Sigmoid colon (tissue), 7 donors: ENCODE data around the gene VPS35L. TPM values are rescaled to one million over a fixed set of nuclear protein-coding genes. Genes with fewer than 3 reads are reported as not detected.
A peak's percentile ranks its signal among the peaks of the same experiment; 100 is the strongest.

Experiments used
- DNase-seq: peaks from one replicate; pipeline ENCODE4 v3.0.0-alpha.2; 2019
- H3K27ac ChIP-seq, 4 donors: fragments of 200-600 bp; sonication (generic); one replicate each; pipeline ENCODE4 v1.5.1; 2016 to 2019; ENCODE audit warnings: mild to moderate bottlenecking in 1 of 4
- H3K27me3 ChIP-seq, 3 donors: fragments of 200-600 bp; sonication (generic); one replicate each; pipeline ENCODE4 v1.5.1; 2019; ENCODE audit warnings: mild to moderate bottlenecking in 1 of 3
- H3K36me3 ChIP-seq, 4 donors: fragments of 200-600 bp; sonication (generic); one replicate each; pipeline ENCODE4 v1.5.1; 2016 to 2019
- H3K4me1 ChIP-seq, 4 donors: fragments of 200-600 bp; sonication (generic); one replicate each; pipeline ENCODE4 v1.5.1; 2017 to 2019
- H3K4me3 ChIP-seq, 4 donors: fragments of 200-600 bp; sonication (generic); one replicate each; pipeline ENCODE4 v1.5.1; 2017 to 2019; ENCODE audit warnings: mild to moderate bottlenecking in 2 of 4, moderate library complexity in 1 of 4
- H3K9me3 ChIP-seq, 4 donors: fragments of 200-600 bp in 3 of 4; sonication (generic) in 3 of 4; one replicate each; pipeline versions ENCODE4 v1.5.1 to v1.6.1; 2013 to 2019
- CTCF ChIP-seq, 4 experiments: fragments of 450-650 bp in 3 of 4; fragments of 200-600 bp in 1 of 4; IDR thresholded peaks; one replicate each; pipeline ENCODE4 v1.5.1; 2016 to 2019; ENCODE audit warnings: antibody characterized with exemption in 4 of 4, mild to moderate bottlenecking in 3 of 4, moderate library complexity in 2 of 4
- EP300 ChIP-seq, 4 donors: sonication (generic); formaldehyde crosslinking; IDR thresholded peaks; one replicate each; pipeline ENCODE4 v1.6.1; 2017; ENCODE audit warnings: antibody characterized with exemption in 4 of 4
- POLR2A ChIP-seq, 2 donors: fragments of 450-650 bp; IDR thresholded peaks; one replicate each; pipeline ENCODE4 v1.6.1; 2016; ENCODE audit warnings: antibody characterized with exemption in 2 of 2, mild to moderate bottlenecking in 2 of 2, moderate library complexity in 2 of 2
- POLR2AphosphoS5 ChIP-seq, 4 donors: sonication (generic); formaldehyde crosslinking; IDR thresholded peaks; one replicate each; pipeline ENCODE4 v1.6.1; 2017; ENCODE audit warnings: antibody characterized with exemption in 4 of 4
- WGBS, 2 donors: extraction: QIAGEN DNeasy Blood & Tissue Kit; methylation state at CpG; one replicate each; pipeline ENCODE4 v1.1.7; 2013; 5-methylcytosine and 5-hydroxymethylcytosine counted together
- intact Hi-C: fragments of 100-400 bp; cut with DNase I; formaldehyde crosslinking; loops from one replicate; pipeline ENCODE4 v1.15.1; 2023
- polyA plus RNA-seq, 3 donors: library from polyadenylated mRNA; stranded (reverse); fragments of 200-250 nt; gene quantifications; one replicate each; pipeline ENCODE4 v1.2.3, GENCODE V29; 2013
- total RNA-seq, 4 donors: library from RNA; depleted of rRNA; stranded (reverse); fragments of >200 nt; gene quantifications; one replicate each; pipeline ENCODE4 v1.1.0, GENCODE V29; 2016
- donor health status: healthy with polysubstance abuse.
- donor health status: Bipolar disorder and iron deficiency.
- donor health status: healthy.

VPS35L gene
- total and polyA plus RNA-seq, 7 donors, result 21.6 to 53.7 (median 41.8) TPM

GRCh38 chr16:19707569-19708295, 152.2 kb downstream of the VPS35L start:
- H3K36me3 ChIP-seq, result peaks cover 12 to 70% (median 22%) of the 10 kb centered on the region in 4 donors
- intact Hi-C loops, result no loop called here
- no peaks in the 10 kb centered on the region for H3K27me3 ChIP-seq
- DNase-seq, result peak; percentile 53
- H3K27ac ChIP-seq, result no peak overlapping the region
- peaks cover 0 to 5% (median 0%) of the 10 kb centered on the region in 4 donors for H3K4me1 ChIP-seq
- TF ChIP-seq EP300 (IDR thresholded peaks at IDR 0.05) (no peak), CTCF (IDR thresholded peaks at IDR 0.05) (no peak), POLR2AphosphoS5 (IDR thresholded peaks at IDR 0.05) (no peak), POLR2A (IDR thresholded peaks at IDR 0.05) (no peak)
- no peak overlapping the region for H3K4me3 ChIP-seq
- no peaks in the 10 kb centered on the region for H3K9me3 ChIP-seq
- WGBS, 2 donors, result 77 to 90% methylated on average over 22 of the region's 22 CpGs

GRCh38 chr16:19708296-19709205, 153.0 kb downstream of the VPS35L start:
- peak; percentile 52 for DNase-seq
- intact Hi-C loops, result no loop called here
- Histone ChIP-seq H3K4me1 (peaks cover 0 to 5% (median 0%) of the 10 kb centered on the region in 4 donors), H3K4me3 (no peak overlapping the region), H3K9me3 (no peaks in the 10 kb centered on the region), H3K27me3 (no peaks in the 10 kb centered on the region), H3K36me3 (peaks cover 3 to 63% (median 18%) of the 10 kb centered on the region in 4 donors), H3K27ac (no peak overlapping the region)
- 86 to 88% methylated on average over 18 of the region's 18 CpGs for WGBS, 2 donors
- TF ChIP-seq EP300 (IDR thresholded peaks at IDR 0.05), result no peak
- no peak for TF ChIP-seq POLR2A (IDR thresholded peaks at IDR 0.05)
- no peak for TF ChIP-seq CTCF (IDR thresholded peaks at IDR 0.05)
- no peak for TF ChIP-seq POLR2AphosphoS5 (IDR thresholded peaks at IDR 0.05)

- H3K27ac ChIP-seq, result peak overlapping the region in 1 of 4 donors; percentile 29
- H3K36me3 ChIP-seq, result peaks cover 0 to 63% (median 20%) of the 10 kb centered on the region in 4 donors
- H3K4me1 ChIP-seq, result peaks cover 0 to 2% (median 0%) of the 10 kb centered on the region in 4 donors
- WGBS, 2 donors, result 96 to 97% methylated on average over 22 of the region's 22 CpGs
- peak; percentile 53 for DNase-seq
- no peak overlapping the region for H3K4me3 ChIP-seq
- H3K9me3 ChIP-seq, result no peaks in the 10 kb centered on the region
- no peaks in the 10 kb centered on the region for H3K27me3 ChIP-seq
- TF ChIP-seq EP300 (IDR thresholded peaks at IDR 0.05) (no peak), POLR2A (IDR thresholded peaks at IDR 0.05) (no peak), POLR2AphosphoS5 (IDR thresholded peaks at IDR 0.05) (no peak), CTCF (IDR thresholded peaks at IDR 0.05) (no peak)
- intact Hi-C loops, result loop anchor here (10.0 kb wide), 2 partner anchors 155 to 185 kb away; partner anchors contain the start of genes CCP110, GDE1 and VPS35L
Measured at GRCh38 chr16:19709381-19710136, 154.1 kb downstream of the VPS35L start.

GRCh38 chr16:19710191-19710908, 154.8 kb downstream of the VPS35L start:
- DNase-seq, result no peak
- Histone ChIP-seq H3K9me3 (no peaks in the 10 kb centered on the region), H3K27me3 (no peaks in the 10 kb centered on the region), H3K27ac (peak overlapping the region in 1 of 4 donors; percentile 29), H3K4me3 (no peak overlapping the region), H3K36me3 (peaks cover 0 to 59% (median 14%) of the 10 kb centered on the region in 4 donors), H3K4me1 (no peaks in the 10 kb centered on the region)
- TF ChIP-seq POLR2AphosphoS5 (IDR thresholded peaks at IDR 0.05) (no peak), EP300 (IDR thresholded peaks at IDR 0.05) (no peak), CTCF (IDR thresholded peaks at IDR 0.05) (no peak), POLR2A (IDR thresholded peaks at IDR 0.05) (no peak)
- 87 to 89% methylated on average over 23 of the region's 23 CpGs for WGBS, 2 donors
- intact Hi-C loops, result loop anchor here (10.0 kb wide), 2 partner anchors 156 to 186 kb away; partner anchors contain the start of genes CCP110, GDE1 and VPS35L
